Gastrocnemius medialis (tissue), 4 donors: Measurements from ENCODE around the gene TMEM222. TPM values are rescaled to one million over a fixed set of nuclear protein-coding genes. Genes with fewer than 3 reads are reported as not detected.

Experiments used
- ATAC-seq, 2 donors: fragments of 150-250 bp; one replicate each; pipeline ENCODE4 v1.9.1; 2016
- DNase-seq, 2 donors: peaks; one replicate each; pipeline ENCODE4 v3.0.0-alpha.2; 2019
- H3K27ac ChIP-seq, 4 donors: fragments of 200-600 bp; sonication (generic); 1 replicate in 1 of 4; 2 replicates in 3 of 4; pipeline ENCODE4 v1.5.1; 2016 to 2018; ENCODE audit warnings: mild to moderate bottlenecking in 2 of 4, moderate library complexity in 1 of 4
- H3K27me3 ChIP-seq, 3 donors: fragments of 200-600 bp; sonication (generic) in 2 of 3; 1 replicate in 1 of 3; 2 replicates in 2 of 3; pipeline versions ENCODE4 v1.5.1 to v1.6.0; 2016 to 2019; ENCODE audit warnings: mild to moderate bottlenecking in 1 of 3, moderate library complexity in 1 of 3
- H3K36me3 ChIP-seq, 2 donors: fragments of 200-600 bp; sonication (generic) in 1 of 2; one replicate each; pipeline ENCODE4 v1.5.1; 2017 to 2018
- H3K4me1 ChIP-seq, 2 donors: fragments of 200-600 bp; sonication (generic) in 1 of 2; one replicate each; pipeline ENCODE4 v1.5.1; 2016 to 2017; ENCODE audit warnings: mild to moderate bottlenecking in 2 of 2
- H3K4me3 ChIP-seq, 4 donors: fragments of 200-600 bp; sonication (generic) in 3 of 4; 1 replicate in 1 of 4; 2 replicates in 3 of 4; pipeline ENCODE4 v1.5.1; 2016 to 2019; ENCODE audit warnings: mild to moderate bottlenecking in 2 of 4
- H3K9me3 ChIP-seq, 3 donors: fragments of 200-600 bp; sonication (generic) in 2 of 3; 1 replicate in 1 of 3; 2 replicates in 2 of 3; pipeline ENCODE4 v1.5.1; 2016 to 2019
- POLR2A ChIP-seq, 2 donors: fragments of 450-650 bp; IDR thresholded peaks; one replicate each; pipeline ENCODE4 v1.6.1; 2017; ENCODE audit warnings: antibody characterized with exemption in 2 of 2, mild to moderate bottlenecking in 2 of 2, moderate library complexity in 2 of 2
- in situ Hi-C, 4 donors: fragments of 200-750 bp; cut with MboI; loops; one replicate each; pipeline versions ENCODE4 v1.15.0 to v1.8.0; 2017; ENCODE audit warnings: low sequenced_read_pairs in 4 of 4
- intact Hi-C: fragments of 100-400 bp; cut with DNase I; formaldehyde crosslinking; loops from one replicate; pipeline ENCODE4 v1.15.1; 2023; ENCODE audit warnings: low total_unique reads
- total RNA-seq, 4 donors: library from RNA; depleted of rRNA; stranded (reverse); fragments of >200 nt; gene quantifications; one replicate each; pipeline versions ENCODE4 v1.1.0 to v1.2.3, GENCODE V29; 2016
- TF ChIP-seq, protein P1 (sequence below), 5 experiments: fragments of 450-650 bp in 3 of 5; fragments of 200-600 bp in 2 of 5; sonication (generic) in 2 of 5; IDR thresholded peaks in 4 of 5; conservative IDR thresholded peaks in 1 of 5; 1 replicate in 4 of 5; 2 replicates in 1 of 5; pipeline ENCODE4 v1.5.1; 2016 to 2019; ENCODE audit warnings: antibody characterized with exemption in 5 of 5, mild to moderate bottlenecking in 3 of 5, moderate library complexity in 3 of 5

Gene TMEM222
- total RNA-seq, 4 donors from 2014 or later: 16.5 to 21.9 (median 17.8) TPM

DNA sequence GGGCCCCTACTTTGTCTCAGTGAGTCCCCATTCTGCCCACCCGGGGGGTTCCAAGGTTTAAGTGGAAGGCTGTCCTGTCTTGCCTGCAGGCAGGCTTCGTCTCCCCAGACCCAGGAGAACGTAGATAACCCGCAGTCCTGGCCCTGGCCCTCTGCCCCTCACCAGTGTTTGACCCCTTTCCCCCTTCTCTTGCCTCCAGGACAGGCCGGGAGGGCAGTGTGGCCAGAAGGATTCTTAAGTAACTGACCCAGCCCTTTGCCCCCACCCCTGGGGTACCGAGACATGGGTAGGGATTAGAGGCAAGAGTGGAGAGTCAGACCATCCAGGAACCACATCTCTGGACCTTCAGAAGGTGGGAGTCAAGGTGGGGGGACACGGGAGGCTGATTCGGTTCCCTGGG, 8.8 kb downstream of the TMEM222 start:
- peaks cover 0 to 41% of the 10 kb centered on the region in 2 donors for H3K36me3 ChIP-seq
- in situ Hi-C loops (no loop called here), intact Hi-C loops (no loop called here)
- DNase-seq: no peak
- no peak for ATAC-seq
- H3K9me3 ChIP-seq: no peaks in the 10 kb centered on the region
- H3K4me1 ChIP-seq: peaks cover 19 to 26% of the 10 kb centered on the region in 2 donors
- H3K27me3 ChIP-seq: no peaks in the 10 kb centered on the region
- H3K4me3 ChIP-seq: no peak overlapping the region
- H3K27ac ChIP-seq: no peak overlapping the region
- TF ChIP-seq POLR2A (IDR thresholded peaks at IDR 0.05): no peak
- TF ChIP-seq, protein P1, sequence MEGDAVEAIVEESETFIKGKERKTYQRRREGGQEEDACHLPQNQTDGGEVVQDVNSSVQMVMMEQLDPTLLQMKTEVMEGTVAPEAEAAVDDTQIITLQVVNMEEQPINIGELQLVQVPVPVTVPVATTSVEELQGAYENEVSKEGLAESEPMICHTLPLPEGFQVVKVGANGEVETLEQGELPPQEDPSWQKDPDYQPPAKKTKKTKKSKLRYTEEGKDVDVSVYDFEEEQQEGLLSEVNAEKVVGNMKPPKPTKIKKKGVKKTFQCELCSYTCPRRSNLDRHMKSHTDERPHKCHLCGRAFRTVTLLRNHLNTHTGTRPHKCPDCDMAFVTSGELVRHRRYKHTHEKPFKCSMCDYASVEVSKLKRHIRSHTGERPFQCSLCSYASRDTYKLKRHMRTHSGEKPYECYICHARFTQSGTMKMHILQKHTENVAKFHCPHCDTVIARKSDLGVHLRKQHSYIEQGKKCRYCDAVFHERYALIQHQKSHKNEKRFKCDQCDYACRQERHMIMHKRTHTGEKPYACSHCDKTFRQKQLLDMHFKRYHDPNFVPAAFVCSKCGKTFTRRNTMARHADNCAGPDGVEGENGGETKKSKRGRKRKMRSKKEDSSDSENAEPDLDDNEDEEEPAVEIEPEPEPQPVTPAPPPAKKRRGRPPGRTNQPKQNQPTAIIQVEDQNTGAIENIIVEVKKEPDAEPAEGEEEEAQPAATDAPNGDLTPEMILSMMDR (IDR thresholded peaks at IDR 0.05 in 4 of 5, conservative IDR thresholded peaks at IDR 0.05 in 1 of 5): no peak

DNA sequence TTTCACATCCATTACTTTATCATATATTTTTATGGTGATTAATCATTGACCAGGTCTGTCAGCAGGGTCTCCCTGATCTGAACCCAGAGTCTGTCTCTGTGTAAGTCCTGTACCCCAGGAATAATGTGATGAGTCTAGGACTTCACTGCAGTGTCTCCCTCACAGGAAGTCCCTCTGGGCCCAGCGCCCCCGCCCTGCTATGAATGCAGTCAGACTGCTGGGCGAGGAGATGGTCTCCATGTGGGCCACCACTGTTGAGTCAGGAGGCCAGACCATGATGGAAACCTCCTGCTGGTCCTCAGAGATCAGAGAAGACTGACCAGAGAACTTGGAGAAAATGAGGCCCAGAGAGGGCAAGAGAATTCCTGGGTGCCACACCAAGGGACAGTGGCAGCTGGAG, 9.5 kb downstream of the TMEM222 start:
- H3K4me1 ChIP-seq: peaks cover 14 to 24% of the 10 kb centered on the region in 2 donors
- H3K36me3 ChIP-seq: peaks cover 0 to 46% of the 10 kb centered on the region in 2 donors
- TF ChIP-seq POLR2A (IDR thresholded peaks at IDR 0.05): no peak
- TF ChIP-seq, protein P1 (IDR thresholded peaks at IDR 0.05 in 4 of 5, conservative IDR thresholded peaks at IDR 0.05 in 1 of 5): no peak
- no peak overlapping the region for H3K27ac ChIP-seq
- intact Hi-C loops: no loop called here
- no peak for ATAC-seq
- no peak for DNase-seq
- H3K27me3 ChIP-seq: no peaks in the 10 kb centered on the region
- no peaks in the 10 kb centered on the region for H3K9me3 ChIP-seq
- no peak overlapping the region for H3K4me3 ChIP-seq
- in situ Hi-C loops: no loop called here

DNA sequence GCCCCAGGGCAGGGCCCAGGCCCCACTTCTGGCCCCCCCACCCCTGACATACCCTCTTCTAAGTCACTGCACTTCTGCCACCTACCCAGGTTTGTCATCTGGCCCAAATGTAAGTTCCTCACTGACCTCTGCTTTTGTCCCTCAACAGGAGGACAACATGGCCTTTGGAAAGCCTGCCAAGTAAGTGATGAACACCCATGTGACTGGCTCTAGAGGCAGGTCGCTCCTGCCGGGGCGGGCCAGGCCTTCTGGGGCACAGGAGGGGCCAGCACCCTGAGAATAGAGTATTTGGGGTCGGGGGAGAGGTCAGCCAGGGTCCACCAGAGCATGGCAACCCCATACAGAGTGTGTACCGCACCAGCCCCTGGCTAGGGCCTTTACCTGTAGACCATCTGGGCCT, 10.0 kb downstream of the TMEM222 start:
- no peaks in the 10 kb centered on the region for H3K9me3 ChIP-seq
- DNase-seq: no peak
- no peak for ATAC-seq
- no peak overlapping the region for H3K4me3 ChIP-seq
- TF ChIP-seq POLR2A (IDR thresholded peaks at IDR 0.05): no peak
- TF ChIP-seq, protein P1 (IDR thresholded peaks at IDR 0.05 in 4 of 5, conservative IDR thresholded peaks at IDR 0.05 in 1 of 5): no peak
- in situ Hi-C loops: no loop called here
- peaks cover 9 to 20% of the 10 kb centered on the region in 2 donors for H3K4me1 ChIP-seq
- H3K36me3 ChIP-seq: peaks cover 0 to 47% of the 10 kb centered on the region in 2 donors
- no peaks in the 10 kb centered on the region for H3K27me3 ChIP-seq
- intact Hi-C loops: no loop called here
- no peak overlapping the region for H3K27ac ChIP-seq

DNA sequence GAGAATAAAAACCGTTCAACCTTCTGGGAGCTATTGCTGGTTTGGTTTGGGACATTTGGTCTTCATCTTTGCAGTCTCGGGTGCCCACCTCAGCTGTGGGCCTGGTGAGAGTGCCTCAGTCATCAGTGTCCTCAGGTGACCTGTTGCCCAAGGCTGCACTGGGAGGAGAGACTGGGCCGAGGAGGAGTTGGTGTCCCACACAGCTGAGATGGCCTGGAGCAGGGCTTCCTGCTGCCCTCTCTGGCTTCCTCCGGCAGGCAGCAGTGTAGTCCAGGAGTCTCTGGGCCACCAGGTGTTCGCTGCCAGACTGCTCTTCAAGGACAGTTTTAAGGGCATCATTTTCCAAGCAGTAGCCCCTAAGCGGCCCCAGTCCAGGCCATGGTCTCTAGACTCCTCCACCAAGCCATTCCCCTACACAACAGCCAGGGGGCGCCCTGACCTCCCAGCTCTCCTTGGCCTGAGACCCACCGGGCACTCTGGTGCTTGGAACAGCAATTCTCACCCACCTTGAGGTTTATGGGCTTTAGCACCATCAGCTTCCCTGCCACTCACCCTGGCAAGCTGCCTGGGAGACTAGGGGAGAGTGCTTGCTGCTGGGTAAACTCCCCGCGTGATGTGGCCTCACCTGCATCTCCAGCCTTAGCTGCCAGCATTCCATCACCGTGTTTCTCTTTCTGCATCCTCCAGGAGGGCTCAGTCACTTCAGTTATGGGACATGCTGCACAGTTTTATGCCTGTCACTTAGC, 10.7 kb downstream of the TMEM222 start:
- no peaks in the 10 kb centered on the region for H3K9me3 ChIP-seq
- in situ Hi-C loops: no loop called here
- intact Hi-C loops: no loop called here
- ATAC-seq (peak; percentile 30 to 47), DNase-seq (no peak)
- H3K27me3 ChIP-seq: no peaks in the 10 kb centered on the region
- TF ChIP-seq, protein P1 (IDR thresholded peaks at IDR 0.05 in 4 of 5, conservative IDR thresholded peaks at IDR 0.05 in 1 of 5): peak; percentile 39 to 81 (median 80)
- TF ChIP-seq POLR2A (IDR thresholded peaks at IDR 0.05): no peak
- H3K4me3 ChIP-seq: no peak overlapping the region
- no peak overlapping the region for H3K27ac ChIP-seq
- peaks cover 6 to 13% of the 10 kb centered on the region in 2 donors for H3K4me1 ChIP-seq
- peaks cover 0 to 47% of the 10 kb centered on the region in 2 donors for H3K36me3 ChIP-seq
